GM23338 (cell line): ENCODE data around the gene NTM. TPM values are rescaled to one million over a fixed set of nuclear protein-coding genes. Genes with fewer than 3 reads are reported as not detected.

Source experiments
- ATAC-seq: fragments of 200-7000 bp; cut with Tn5 transposase; 3 replicates; pipeline ENCODE4 v1.9.1; 2020
- DNase-seq: peaks from one replicate; pipeline ENCODE4 v3.0.0-alpha.2; 2015; ENCODE audit warnings: low spot score
- H2AFZ ChIP-seq: fragments of 200-600 bp; sonication (generic); 2 replicates; pipeline ENCODE4 v1.8.0; 2016; ENCODE audit warnings: antibody characterized with exemption, mild to moderate bottlenecking, moderate library complexity
- H3F3A ChIP-seq: fragments of 200-600 bp; sonication (generic); replicated peaks from 2 replicates; pipeline ENCODE4 v1.8.0; 2017; ENCODE audit warnings: antibody characterized with exemption, mixed run types, low read depth
- H3K27ac ChIP-seq: fragments of 200-600 bp; sonication (generic); 2 replicates; pipeline ENCODE4 v1.6.1; 2016; ENCODE audit warnings: low read depth
- H3K27me3 ChIP-seq: fragments of 200-600 bp; sonication (generic); 2 replicates; pipeline ENCODE4 v1.8.0; 2016; ENCODE audit warnings: mild to moderate bottlenecking, mixed run types, moderate library complexity; ENCODE audit not compliant: insufficient read depth
- H3K36me3 ChIP-seq: fragments of 200-600 bp; sonication (generic); 2 replicates; pipeline ENCODE4 v1.8.0; 2016; ENCODE audit warnings: mild to moderate bottlenecking; ENCODE audit not compliant: insufficient read depth
- H3K4me1 ChIP-seq: fragments of 200-600 bp; sonication (generic); 2 replicates; pipeline ENCODE4 v1.8.0; 2016; ENCODE audit warnings: mild to moderate bottlenecking, moderate library complexity; ENCODE audit not compliant: insufficient read depth
- H3K4me2 ChIP-seq: fragments of 200-600 bp; sonication (generic); 2 replicates; pipeline ENCODE4 v1.7.1; 2017; ENCODE audit warnings: mixed run types
- H3K4me3 ChIP-seq: fragments of 200-600 bp; sonication (generic); 2 replicates; pipeline ENCODE4 v1.6.1; 2016; ENCODE audit warnings: mixed run types
- H3K79me2 ChIP-seq: fragments of 200-600 bp; sonication (generic); replicated peaks from 2 replicates; pipeline ENCODE4 v1.8.0; 2017; ENCODE audit warnings: mild to moderate bottlenecking; ENCODE audit not compliant: insufficient read depth
- H3K9me2 ChIP-seq: fragments of 200-600 bp; sonication (generic); 2 replicates; pipeline ENCODE4 v1.8.0; 2017; ENCODE audit not compliant: insufficient read depth
- H4K20me1 ChIP-seq: fragments of 200-600 bp; sonication (generic); replicated peaks from 2 replicates; pipeline ENCODE4 v1.8.0; 2017; ENCODE audit warnings: mild to moderate bottlenecking; ENCODE audit not compliant: insufficient read depth
- H3K27ac Mint-ChIP-seq: 2 replicates; pipeline ENCODE4 v1.8.0; 2020; ENCODE audit warnings: inconsistent platforms, mild to moderate bottlenecking, moderate library complexity, mixed read lengths
- H3K27me3 Mint-ChIP-seq: 3 replicates; pipeline ENCODE4 v1.8.0; 2022; ENCODE audit warnings: low read depth, mild to moderate bottlenecking, moderate library complexity, mixed read lengths, inconsistent platforms; ENCODE audit not compliant: insufficient read depth, poor library complexity
- H3K36me3 Mint-ChIP-seq: 3 replicates; pipeline ENCODE4 v1.8.0; 2021; ENCODE audit warnings: low read depth, mild to moderate bottlenecking, inconsistent platforms, moderate library complexity, mixed read lengths
- H3K4me1 Mint-ChIP-seq: 3 replicates; pipeline ENCODE4 v1.8.0; 2020; ENCODE audit warnings: mild to moderate bottlenecking, inconsistent platforms, mixed read lengths
- H3K4me3 Mint-ChIP-seq: 3 replicates; pipeline ENCODE4 v1.8.0; 2021; ENCODE audit warnings: moderate library complexity, mild to moderate bottlenecking, inconsistent platforms, mixed read lengths
- H3K9me3 Mint-ChIP-seq: 3 replicates; pipeline ENCODE4 v1.8.0; 2020; ENCODE audit warnings: moderate library complexity, mild to moderate bottlenecking, inconsistent platforms, mixed read lengths
- CREB1 ChIP-seq: fragments of 250-450 bp; sonication (Bioruptor Pico); IDR thresholded peaks from 2 replicates; pipeline ENCODE4 v1.5.0; 2020; ENCODE audit warnings: low read depth, mild to moderate bottlenecking, moderate library complexity
- EZH2 ChIP-seq: fragments of 200-600 bp; sonication (generic); IDR thresholded peaks from one replicate; pipeline ENCODE4 v1.8.0; 2017; ENCODE audit warnings: antibody characterized with exemption, mild to moderate bottlenecking, low read depth; ENCODE audit not compliant: unreplicated experiment
- EZH2phosphoT487 ChIP-seq: fragments of 200-600 bp; sonication (generic); IDR thresholded peaks from one replicate; pipeline ENCODE4 v1.8.1; 2018; ENCODE audit warnings: antibody characterized with exemption; ENCODE audit not compliant: unreplicated experiment
- JUNB ChIP-seq: IDR thresholded peaks from one replicate; pipeline ENCODE4 v1.6.1; 2016; ENCODE audit warnings: antibody characterized with exemption; ENCODE audit not compliant: unreplicated experiment
- NANOG ChIP-seq: IDR thresholded peaks from 2 replicates; pipeline ENCODE4 v1.6.1; 2016; ENCODE audit warnings: antibody characterized with exemption, borderline replicate concordance
- POLR2AphosphoS5 ChIP-seq: IDR thresholded peaks from 2 replicates; pipeline ENCODE4 v1.6.1; 2016; ENCODE audit warnings: antibody characterized with exemption, low read depth
- REST ChIP-seq: IDR thresholded peaks from one replicate; pipeline ENCODE4 v1.6.1; 2018; ENCODE audit warnings: antibody characterized with exemption; ENCODE audit not compliant: unreplicated experiment
- STAT1 ChIP-seq: IDR thresholded peaks from one replicate; pipeline ENCODE4 v1.6.1; 2016; ENCODE audit warnings: antibody characterized with exemption; ENCODE audit not compliant: unreplicated experiment
- ZNF114 ChIP-seq: fragments of 250-450 bp; sonication (Bioruptor Pico); IDR thresholded peaks from 2 replicates; pipeline ENCODE4 v1.5.0; 2020; ENCODE audit warnings: mild to moderate bottlenecking, moderate library complexity
- ZNF331 ChIP-seq: fragments of 250-450 bp; sonication (Bioruptor Pico); IDR thresholded peaks from 2 replicates; pipeline ENCODE4 v1.5.0; 2020; ENCODE audit warnings: low read depth, mild to moderate bottlenecking, moderate library complexity
- polyA plus RNA-seq: library from polyadenylated mRNA; unstranded; fragments of >200 nt; fragmentation: Nextera tagmentation; extraction: Ambion mirVana; gene quantifications from 2 replicates; pipeline ENCODE4 v1.2.1, GENCODE V29; 2016
- total RNA-seq: library from RNA; depleted of rRNA; stranded (reverse); fragments of >200 nt; shearing (Covaris generic); gene quantifications from 2 replicates; pipeline ENCODE4 v1.2.3, GENCODE V29; 2014
- TF ChIP-seq, protein P1 (sequence below): IDR thresholded peaks from 2 replicates; pipeline ENCODE4 v1.6.1; 2016; ENCODE audit warnings: antibody characterized with exemption
- TF ChIP-seq, protein P2 (sequence below): fragments of 250-450 bp; sonication (Bioruptor Pico); IDR thresholded peaks from 2 replicates; pipeline ENCODE4 v1.5.0; 2020; ENCODE audit warnings: mild to moderate bottlenecking, moderate library complexity

NTM gene
- total and polyA plus RNA-seq, 2 experiments from 2014 or later, result 10.6 to 14.6 TPM

GRCh38 chr11:132234878-132235277 is 864.5 kb downstream of the NTM start:
- H3K36me3 Mint-ChIP-seq, result no peaks in the 10 kb centered on the region
- DNase-seq (no peak), ATAC-seq (no peak)
- Histone ChIP-seq H3K79me2 (no peaks in the 10 kb centered on the region), H3K27me3 (no peaks in the 10 kb centered on the region), H2AFZ (no peak overlapping the region), H3K27ac (no peak overlapping the region), H3F3A (no peaks in the 10 kb centered on the region), H4K20me1 (no peaks in the 10 kb centered on the region), H3K4me2 (no peak overlapping the region), H3K4me1 (0 out of 2 replicates have a peak, but pooled peaks cover 6% of the 10 kb centered on the region), H3K4me3 (no peak overlapping the region), H3K36me3 (no peaks in the 10 kb centered on the region), H3K9me2 (no peaks in the 10 kb centered on the region)
- TF ChIP-seq NANOG, result no peak
- TF ChIP-seq CREB1 (CRISPR knock-in tag), result no peak
- no peak for TF ChIP-seq POLR2AphosphoS5
- TF ChIP-seq, protein P1, sequence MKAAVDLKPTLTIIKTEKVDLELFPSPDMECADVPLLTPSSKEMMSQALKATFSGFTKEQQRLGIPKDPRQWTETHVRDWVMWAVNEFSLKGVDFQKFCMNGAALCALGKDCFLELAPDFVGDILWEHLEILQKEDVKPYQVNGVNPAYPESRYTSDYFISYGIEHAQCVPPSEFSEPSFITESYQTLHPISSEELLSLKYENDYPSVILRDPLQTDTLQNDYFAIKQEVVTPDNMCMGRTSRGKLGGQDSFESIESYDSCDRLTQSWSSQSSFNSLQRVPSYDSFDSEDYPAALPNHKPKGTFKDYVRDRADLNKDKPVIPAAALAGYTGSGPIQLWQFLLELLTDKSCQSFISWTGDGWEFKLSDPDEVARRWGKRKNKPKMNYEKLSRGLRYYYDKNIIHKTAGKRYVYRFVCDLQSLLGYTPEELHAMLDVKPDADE, result no peak
- no peak for TF ChIP-seq EZH2
- TF ChIP-seq STAT1, result no peak
- no peak for TF ChIP-seq REST
- TF ChIP-seq JUNB, result no peak
- TF ChIP-seq, protein P2, sequence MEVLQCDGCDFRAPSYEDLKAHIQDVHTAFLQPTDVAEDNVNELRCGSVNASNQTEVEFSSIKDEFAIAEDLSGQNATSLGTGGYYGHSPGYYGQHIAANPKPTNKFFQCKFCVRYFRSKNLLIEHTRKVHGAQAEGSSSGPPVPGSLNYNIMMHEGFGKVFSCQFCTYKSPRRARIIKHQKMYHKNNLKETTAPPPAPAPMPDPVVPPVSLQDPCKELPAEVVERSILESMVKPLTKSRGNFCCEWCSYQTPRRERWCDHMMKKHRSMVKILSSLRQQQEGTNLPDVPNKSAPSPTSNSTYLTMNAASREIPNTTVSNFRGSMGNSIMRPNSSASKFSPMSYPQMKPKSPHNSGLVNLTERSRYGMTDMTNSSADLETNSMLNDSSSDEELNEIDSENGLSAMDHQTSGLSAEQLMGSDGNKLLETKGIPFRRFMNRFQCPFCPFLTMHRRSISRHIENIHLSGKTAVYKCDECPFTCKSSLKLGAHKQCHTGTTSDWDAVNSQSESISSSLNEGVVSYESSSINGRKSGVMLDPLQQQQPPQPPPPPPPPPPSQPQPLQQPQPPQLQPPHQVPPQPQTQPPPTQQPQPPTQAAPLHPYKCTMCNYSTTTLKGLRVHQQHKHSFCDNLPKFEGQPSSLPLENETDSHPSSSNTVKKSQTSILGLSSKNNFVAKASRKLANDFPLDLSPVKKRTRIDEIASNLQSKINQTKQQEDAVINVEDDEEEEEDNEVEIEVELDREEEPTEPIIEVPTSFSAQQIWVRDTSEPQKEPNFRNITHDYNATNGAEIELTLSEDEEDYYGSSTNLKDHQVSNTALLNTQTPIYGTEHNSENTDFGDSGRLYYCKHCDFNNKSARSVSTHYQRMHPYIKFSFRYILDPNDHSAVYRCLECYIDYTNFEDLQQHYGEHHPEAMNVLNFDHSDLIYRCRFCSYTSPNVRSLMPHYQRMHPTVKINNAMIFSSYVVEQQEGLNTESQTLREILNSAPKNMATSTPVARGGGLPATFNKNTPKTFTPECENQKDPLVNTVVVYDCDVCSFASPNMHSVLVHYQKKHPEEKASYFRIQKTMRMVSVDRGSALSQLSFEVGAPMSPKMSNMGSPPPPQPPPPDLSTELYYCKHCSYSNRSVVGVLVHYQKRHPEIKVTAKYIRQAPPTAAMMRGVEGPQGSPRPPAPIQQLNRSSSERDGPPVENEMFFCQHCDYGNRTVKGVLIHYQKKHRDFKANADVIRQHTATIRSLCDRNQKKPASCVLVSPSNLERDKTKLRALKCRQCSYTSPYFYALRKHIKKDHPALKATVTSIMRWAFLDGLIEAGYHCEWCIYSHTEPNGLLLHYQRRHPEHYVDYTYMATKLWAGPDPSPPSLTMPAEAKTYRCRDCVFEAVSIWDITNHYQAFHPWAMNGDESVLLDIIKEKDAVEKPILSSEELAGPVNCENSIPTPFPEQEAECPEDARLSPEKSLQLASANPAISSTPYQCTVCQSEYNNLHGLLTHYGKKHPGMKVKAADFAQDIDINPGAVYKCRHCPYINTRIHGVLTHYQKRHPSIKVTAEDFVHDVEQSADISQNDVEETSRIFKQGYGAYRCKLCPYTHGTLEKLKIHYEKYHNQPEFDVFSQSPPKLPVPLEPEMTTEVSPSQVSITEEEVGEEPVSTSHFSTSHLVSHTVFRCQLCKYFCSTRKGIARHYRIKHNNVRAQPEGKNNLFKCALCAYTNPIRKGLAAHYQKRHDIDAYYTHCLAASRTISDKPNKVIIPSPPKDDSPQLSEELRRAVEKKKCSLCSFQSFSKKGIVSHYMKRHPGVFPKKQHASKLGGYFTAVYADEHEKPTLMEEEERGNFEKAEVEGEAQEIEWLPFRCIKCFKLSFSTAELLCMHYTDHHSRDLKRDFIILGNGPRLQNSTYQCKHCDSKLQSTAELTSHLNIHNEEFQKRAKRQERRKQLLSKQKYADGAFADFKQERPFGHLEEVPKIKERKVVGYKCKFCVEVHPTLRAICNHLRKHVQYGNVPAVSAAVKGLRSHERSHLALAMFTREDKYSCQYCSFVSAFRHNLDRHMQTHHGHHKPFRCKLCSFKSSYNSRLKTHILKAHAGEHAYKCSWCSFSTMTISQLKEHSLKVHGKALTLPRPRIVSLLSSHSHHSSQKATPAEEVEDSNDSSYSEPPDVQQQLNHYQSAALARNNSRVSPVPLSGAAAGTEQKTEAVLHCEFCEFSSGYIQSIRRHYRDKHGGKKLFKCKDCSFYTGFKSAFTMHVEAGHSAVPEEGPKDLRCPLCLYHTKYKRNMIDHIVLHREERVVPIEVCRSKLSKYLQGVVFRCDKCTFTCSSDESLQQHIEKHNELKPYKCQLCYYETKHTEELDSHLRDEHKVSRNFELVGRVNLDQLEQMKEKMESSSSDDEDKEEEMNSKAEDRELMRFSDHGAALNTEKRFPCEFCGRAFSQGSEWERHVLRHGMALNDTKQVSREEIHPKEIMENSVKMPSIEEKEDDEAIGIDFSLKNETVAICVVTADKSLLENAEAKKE, result no peak
- no peak for TF ChIP-seq ZNF114 (CRISPR knock-in tag)
- no peak for TF ChIP-seq ZNF331
- no peak for TF ChIP-seq EZH2phosphoT487
- H3K9me3 Mint-ChIP-seq, result no peaks in the 10 kb centered on the region
- no peak overlapping the region for H3K27ac Mint-ChIP-seq
- peaks cover 8% of the 10 kb centered on the region for H3K4me1 Mint-ChIP-seq
- H3K27me3 Mint-ChIP-seq, result peaks cover 3% of the 10 kb centered on the region
- H3K4me3 Mint-ChIP-seq, result no peak overlapping the region
